HepG2 (cell line): ENCODE data around the gene SLC12A3. TPM values are rescaled to one million over a fixed set of nuclear protein-coding genes. Genes with fewer than 3 reads are reported as not detected.

Experiments
- ARID2 ChIP-seq: sonication (generic); formaldehyde crosslinking; IDR thresholded peaks from 2 replicates; pipeline ENCODE4 v1.8.1; 2022; ENCODE audit warnings: mild to moderate bottlenecking, missing genetic modification reagents, borderline replicate concordance
- ASH2L ChIP-seq: fragments of 300-600, 200-600 bp; sonication (generic); IDR thresholded peaks from 2 replicates; pipeline ENCODE4 v1.7.0; 2017; ENCODE audit warnings: low read depth, mild to moderate bottlenecking, moderate library complexity, mixed read lengths, low read length; ENCODE audit not compliant: insufficient read length
- ATF7 ChIP-seq, 2 experiments: fragments of 450-650 bp in 1 of 2; sonication (generic) in 1 of 2; formaldehyde crosslinking in 1 of 2; IDR thresholded peaks; 2 replicates each; pipeline versions ENCODE4 v1.4.0 to v1.6.1; 2016 to 2020; ENCODE audit warnings: antibody characterized with exemption in 1 of 2, mild to moderate bottlenecking in 1 of 2, missing genetic modification reagents in 1 of 2
- BATF2 ChIP-seq: sonication (generic); formaldehyde crosslinking; IDR thresholded peaks from 2 replicates; pipeline ENCODE4 v1.8.0; 2022; ENCODE audit warnings: mild to moderate bottlenecking, missing genetic modification reagents, moderate library complexity
- FOSL2 ChIP-seq: sonication (generic); formaldehyde crosslinking; IDR thresholded peaks from 2 replicates; pipeline ENCODE4 v1.4.0; 2020; ENCODE audit warnings: missing genetic modification reagents
- HDAC1 ChIP-seq: sonication (generic); formaldehyde crosslinking; IDR thresholded peaks from 2 replicates; pipeline ENCODE4 v1.5.1; 2020; ENCODE audit warnings: mild to moderate bottlenecking, missing genetic modification reagents
- IKZF1 ChIP-seq: fragments of 450-650 bp; IDR thresholded peaks from 2 replicates; pipeline ENCODE4 v1.7.1; 2016
- KDM2A ChIP-seq: sonication (generic); formaldehyde crosslinking; IDR thresholded peaks from 2 replicates; pipeline ENCODE4 v1.4.0; 2020; ENCODE audit warnings: low read depth, missing genetic modification reagents, borderline replicate concordance
- KIAA2018 ChIP-seq: sonication (generic); formaldehyde crosslinking; IDR thresholded peaks from 2 replicates; pipeline ENCODE4 v1.5.0; 2020; ENCODE audit warnings: mild to moderate bottlenecking, missing genetic modification reagents, borderline replicate concordance
- MIER3 ChIP-seq: IDR thresholded peaks from 2 replicates; pipeline ENCODE4 v1.6.1; 2016; ENCODE audit warnings: missing compliant biosample characterization, borderline replicate concordance
- MTA1 ChIP-seq: sonication (generic); formaldehyde crosslinking; IDR thresholded peaks from 2 replicates; pipeline ENCODE4 v1.4.0; 2020; ENCODE audit warnings: missing genetic modification reagents, mild to moderate bottlenecking, borderline replicate concordance
- NFYB ChIP-seq: sonication (generic); formaldehyde crosslinking; IDR thresholded peaks from 2 replicates; pipeline ENCODE4 v1.4.0; 2020; ENCODE audit warnings: missing genetic modification reagents
- NR2C2 ChIP-seq: sonication (generic); formaldehyde crosslinking; IDR thresholded peaks from 2 replicates; pipeline ENCODE4 v1.4.0; 2020; ENCODE audit warnings: missing genetic modification reagents, mild to moderate bottlenecking, moderate library complexity, borderline replicate concordance
- ONECUT2 ChIP-seq: sonication (generic); formaldehyde crosslinking; IDR thresholded peaks from 2 replicates; pipeline ENCODE4 v1.4.0; 2020; ENCODE audit warnings: missing genetic modification reagents
- POLR2A ChIP-seq, 2 experiments: IDR thresholded peaks; 2 replicates each; pipeline ENCODE4 v1.6.1; 2011; ENCODE audit warnings: low read depth in 2 of 2, low read length in 2 of 2, mild to moderate bottlenecking in 1 of 2, moderate library complexity in 1 of 2; ENCODE audit not compliant: insufficient read depth in 1 of 2
- SMARCE1 ChIP-seq: fragments of 450-650 bp; IDR thresholded peaks from 2 replicates; pipeline ENCODE4 v1.6.1; 2017; ENCODE audit warnings: borderline replicate concordance
- ZNF343 ChIP-seq: sonication (generic); formaldehyde crosslinking; IDR thresholded peaks from 2 replicates; pipeline ENCODE4 v1.4.0; 2020; ENCODE audit warnings: mild to moderate bottlenecking, missing genetic modification reagents
- ZNF383 ChIP-seq: sonication (generic); formaldehyde crosslinking; IDR thresholded peaks from 2 replicates; pipeline ENCODE4 v1.4.0; 2020; ENCODE audit warnings: missing genetic modification reagents, mild to moderate bottlenecking, borderline replicate concordance
- ZNF564 ChIP-seq: sonication (generic); formaldehyde crosslinking; IDR thresholded peaks from 2 replicates; pipeline ENCODE4 v1.8.1; 2023; ENCODE audit warnings: mild to moderate bottlenecking, missing genetic modification reagents
- ZSCAN12 ChIP-seq: sonication (generic); formaldehyde crosslinking; IDR thresholded peaks from 2 replicates; pipeline ENCODE4 v1.9.0; 2021; ENCODE audit warnings: mild to moderate bottlenecking, missing genetic modification reagents
- ZSCAN20 ChIP-seq: sonication (generic); formaldehyde crosslinking; IDR thresholded peaks from 2 replicates; pipeline ENCODE4 v1.4.0; 2020; ENCODE audit warnings: missing genetic modification reagents, mild to moderate bottlenecking, borderline replicate concordance
- polyA plus RNA-seq, 8 experiments: library from polyadenylated mRNA; depleted of rRNA in 3 of 8; stranded (reverse) in 7 of 8; unstranded in 1 of 8; fragments of >200 nt; fragmentation: Illumina TruSeq in 4 of 8; extraction: Trizol in 4 of 8; gene quantifications; 2 replicates each; pipeline versions ENCODE4 v1.2.1 to v1.2.3, GENCODE V29; 2011 to 2016; ENCODE audit warnings: low read depth in 4 of 8, missing spikeins in 1 of 8, mixed read lengths in 1 of 8; ENCODE audit not compliant: insufficient read depth in 1 of 8
- total RNA-seq, 5 experiments: library from RNA; depleted of rRNA; stranded (reverse); fragments of >200 nt; fragmentation: Illumina TruSeq; extraction: Trizol; gene quantifications; 2 replicates each; pipeline ENCODE4 v1.2.3, GENCODE V29; 2016; ENCODE audit warnings: low read depth in 1 of 5

SLC12A3 gene
- total and polyA plus RNA-seq, 2 of the 13 experiments (the other 11 are each of a cell fraction or from before 2014, with no cell fraction given): 6.2 TPM; not detected in 1

GRCh38 chr16:56931892-56932720 lies 67.1 kb downstream of the SLC12A3 start, which contains the start of gene HERPUD1 (continued):
- peak; percentile 96; the same call in 1 of the 2 replicates for TF ChIP-seq KIAA2018 (CRISPR knock-in tag)
- peak; percentile 76 for TF ChIP-seq MIER3 (CRISPR knock-in tag)
- TF ChIP-seq NR2C2: peak; percentile 87
- peak; percentile 88 for TF ChIP-seq ZNF343
- peak; percentile 99 for TF ChIP-seq POLR2A (IDR thresholded peaks at IDR 0.05; ENCODE audit: insufficient read depth in 1 of 2, low read depth in 2 of 2, low read length in 2 of 2)
- no peak for TF ChIP-seq SMARCE1
- peak; percentile 2; the same call in 1 of the 2 replicates for TF ChIP-seq MTA1 (CRISPR knock-in tag)
- peak; percentile 93 for TF ChIP-seq ZSCAN12 (CRISPR knock-in tag)
- peak; percentile 76 for TF ChIP-seq ASH2L
- TF ChIP-seq ONECUT2: no peak
- TF ChIP-seq ZNF383 (CRISPR knock-in tag): no peak
- peak; percentile 92 for TF ChIP-seq ZNF564
- peak; percentile 85 for TF ChIP-seq FOSL2
- TF ChIP-seq NFYB (CRISPR knock-in tag): peak; percentile 95
- TF ChIP-seq KDM2A (CRISPR knock-in tag): peak; percentile 83
- TF ChIP-seq BATF2 (CRISPR knock-in tag): peak; percentile 85; the same call in 1 of the 2 replicates
- 0 out of 2 replicates have a peak, but pooled peaks have one; percentile 18 for TF ChIP-seq ARID2
- peak; percentile 70 for TF ChIP-seq ATF7 (IDR thresholded peaks at IDR 0.05)
- TF ChIP-seq ATF7 (CRISPR knock-in tag; IDR thresholded peaks at IDR 0.05): peak; percentile 93
- TF ChIP-seq ZSCAN20: no peak
- TF ChIP-seq IKZF1: no peak
- TF ChIP-seq HDAC1: peak; percentile 82
